HL-60/S4 treated with retinoic acid at 250 ng/mL for 4 days and 3 days (cell line): Measurements from ENCODE around the gene CNP.

Source experiments
- in situ Hi-C: fragments of 300-500 bp; cut with MboI; formaldehyde crosslinking; loops from 2 replicates; pipeline ENCODE4 v1.7.0; 2022; ENCODE audit warnings: low sequenced_read_pairs

Gene CNP

DNA sequence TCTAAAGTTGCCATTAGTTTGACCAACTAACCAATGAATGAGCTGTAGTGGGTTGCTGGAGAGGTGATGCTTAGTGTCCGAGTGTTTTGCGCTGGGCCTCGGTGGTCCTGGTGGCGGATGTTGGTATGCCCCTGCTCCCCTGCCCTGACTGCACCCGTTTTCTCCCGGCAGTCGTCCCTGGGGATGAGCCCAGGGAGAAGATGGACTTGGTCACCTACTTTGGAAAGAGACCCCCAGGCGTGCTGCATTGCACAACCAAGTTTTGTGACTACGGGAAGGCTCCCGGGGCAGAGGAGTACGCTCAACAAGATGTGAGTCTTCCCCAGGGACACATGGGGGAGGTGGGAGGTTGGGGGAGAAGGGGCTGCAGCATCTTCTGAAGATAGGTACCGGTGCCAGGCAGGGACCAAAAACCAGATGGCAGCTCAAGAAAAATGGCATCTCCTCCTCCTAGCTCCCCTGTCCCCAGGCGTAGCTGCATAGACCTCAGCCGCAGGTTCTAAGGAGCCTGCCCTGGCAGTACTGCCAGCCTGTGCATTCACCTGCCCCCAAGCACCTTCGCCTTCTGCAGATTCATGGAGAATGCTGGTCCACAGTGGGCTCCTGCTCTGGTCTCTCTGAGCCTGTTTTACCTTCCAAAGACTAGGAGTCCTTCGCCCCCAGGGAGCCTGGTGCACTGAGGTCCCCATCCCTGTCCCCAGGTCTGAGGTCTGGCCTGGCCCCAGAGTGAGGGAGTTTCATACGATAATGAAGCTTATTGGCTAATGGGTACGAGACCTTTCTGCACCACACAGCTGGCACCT is 5.3 kb downstream of the CNP start:
- in situ Hi-C loops, result no loop called here

DNA sequence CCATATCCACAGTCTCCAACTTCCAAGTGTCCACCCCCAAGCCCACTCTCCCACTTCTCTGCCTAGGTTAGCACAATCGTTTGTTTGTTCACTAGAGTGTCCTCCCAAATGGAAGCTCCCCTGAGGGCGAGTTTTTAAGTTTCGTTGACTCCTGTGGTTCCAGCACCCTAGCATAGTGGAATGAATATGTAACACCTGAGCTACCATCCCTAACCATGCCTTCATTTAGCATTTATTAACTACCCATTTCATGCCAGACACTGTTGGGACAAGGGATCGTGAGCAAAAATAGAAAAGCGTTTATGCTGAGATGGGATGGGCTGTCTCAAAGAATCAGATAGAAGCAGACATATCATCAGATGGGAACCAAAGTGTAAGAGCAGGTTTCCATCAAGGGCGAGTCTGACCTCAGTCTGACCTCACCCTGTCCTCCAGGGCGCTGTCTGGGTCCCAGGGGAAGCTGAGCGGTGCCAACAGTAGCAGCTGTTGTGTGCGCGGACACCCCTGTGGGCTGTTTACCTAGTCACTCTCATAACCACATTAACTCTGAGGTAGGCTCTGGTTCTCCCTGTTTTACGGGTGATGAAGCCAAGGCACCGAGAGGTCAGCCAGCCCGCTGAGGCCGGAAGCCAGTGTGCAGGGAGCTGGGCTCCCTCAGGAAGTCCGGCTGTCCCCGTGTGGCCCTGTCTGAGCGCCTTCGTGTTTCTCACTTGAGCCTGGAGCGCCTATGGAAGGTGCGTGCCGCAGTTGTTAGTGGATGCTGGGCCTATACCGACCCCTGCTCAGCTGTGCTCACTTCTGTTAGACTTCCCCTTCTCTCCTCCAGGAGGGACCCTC is 6.2 kb downstream of the CNP start:
- in situ Hi-C loops, result no loop called here

DNA sequence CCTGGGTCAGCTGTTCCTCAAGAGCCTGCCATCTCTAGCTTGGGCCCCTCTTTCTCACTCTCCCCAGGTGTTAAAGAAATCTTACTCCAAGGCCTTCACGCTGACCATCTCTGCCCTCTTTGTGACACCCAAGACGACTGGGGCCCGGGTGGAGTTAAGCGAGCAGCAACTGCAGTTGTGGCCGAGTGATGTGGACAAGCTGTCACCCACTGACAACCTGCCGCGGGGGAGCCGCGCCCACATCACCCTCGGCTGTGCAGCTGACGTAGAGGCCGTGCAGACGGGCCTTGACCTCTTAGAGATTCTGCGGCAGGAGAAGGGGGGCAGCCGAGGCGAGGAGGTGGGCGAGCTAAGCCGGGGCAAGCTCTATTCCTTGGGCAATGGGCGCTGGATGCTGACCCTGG is 6.8 kb downstream of the CNP start:
- in situ Hi-C loops, result no loop called here

DNA sequence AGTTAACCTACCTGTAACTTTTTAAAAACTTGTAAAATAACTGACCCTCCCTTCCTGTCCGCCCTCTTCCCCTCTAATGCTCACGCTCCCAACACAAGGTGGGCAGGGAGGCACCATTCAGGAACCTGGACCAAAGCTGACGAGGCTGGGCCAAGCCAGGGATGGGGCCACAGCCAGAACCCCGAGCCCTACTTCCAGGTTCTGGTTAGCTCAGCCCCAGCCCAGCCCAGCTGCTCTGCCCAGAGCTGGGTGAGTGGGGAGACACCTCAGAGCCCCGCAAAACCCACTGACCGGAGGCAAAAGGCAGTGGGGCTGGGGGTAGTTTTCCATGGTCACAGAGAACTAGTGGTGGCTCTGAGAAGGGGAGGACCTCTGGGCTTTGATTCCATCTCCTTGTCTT is 7.4 kb downstream of the CNP start:
- in situ Hi-C loops, result no loop called here

DNA sequence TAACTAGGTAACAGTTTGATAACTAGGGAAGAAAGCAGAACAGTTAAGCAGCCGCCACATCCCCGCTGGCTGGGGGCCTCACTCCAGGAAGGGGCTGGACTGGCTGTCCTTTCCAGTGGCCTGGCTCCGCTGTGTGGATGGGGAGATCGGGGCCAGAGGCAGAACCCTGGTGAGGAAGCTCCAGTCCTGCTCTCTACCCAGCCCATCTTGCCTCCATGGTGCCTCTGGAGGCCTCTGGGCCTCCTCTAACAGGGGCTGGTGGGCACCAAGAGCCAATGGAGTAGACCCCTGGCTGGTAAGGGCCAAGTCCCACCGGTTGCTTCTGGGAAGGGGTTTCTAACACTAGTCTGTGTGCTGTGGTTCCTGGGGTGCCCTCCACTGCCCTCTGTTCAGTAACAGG is 8.1 kb downstream of the CNP start:
- in situ Hi-C loops, result no loop called here

DNA sequence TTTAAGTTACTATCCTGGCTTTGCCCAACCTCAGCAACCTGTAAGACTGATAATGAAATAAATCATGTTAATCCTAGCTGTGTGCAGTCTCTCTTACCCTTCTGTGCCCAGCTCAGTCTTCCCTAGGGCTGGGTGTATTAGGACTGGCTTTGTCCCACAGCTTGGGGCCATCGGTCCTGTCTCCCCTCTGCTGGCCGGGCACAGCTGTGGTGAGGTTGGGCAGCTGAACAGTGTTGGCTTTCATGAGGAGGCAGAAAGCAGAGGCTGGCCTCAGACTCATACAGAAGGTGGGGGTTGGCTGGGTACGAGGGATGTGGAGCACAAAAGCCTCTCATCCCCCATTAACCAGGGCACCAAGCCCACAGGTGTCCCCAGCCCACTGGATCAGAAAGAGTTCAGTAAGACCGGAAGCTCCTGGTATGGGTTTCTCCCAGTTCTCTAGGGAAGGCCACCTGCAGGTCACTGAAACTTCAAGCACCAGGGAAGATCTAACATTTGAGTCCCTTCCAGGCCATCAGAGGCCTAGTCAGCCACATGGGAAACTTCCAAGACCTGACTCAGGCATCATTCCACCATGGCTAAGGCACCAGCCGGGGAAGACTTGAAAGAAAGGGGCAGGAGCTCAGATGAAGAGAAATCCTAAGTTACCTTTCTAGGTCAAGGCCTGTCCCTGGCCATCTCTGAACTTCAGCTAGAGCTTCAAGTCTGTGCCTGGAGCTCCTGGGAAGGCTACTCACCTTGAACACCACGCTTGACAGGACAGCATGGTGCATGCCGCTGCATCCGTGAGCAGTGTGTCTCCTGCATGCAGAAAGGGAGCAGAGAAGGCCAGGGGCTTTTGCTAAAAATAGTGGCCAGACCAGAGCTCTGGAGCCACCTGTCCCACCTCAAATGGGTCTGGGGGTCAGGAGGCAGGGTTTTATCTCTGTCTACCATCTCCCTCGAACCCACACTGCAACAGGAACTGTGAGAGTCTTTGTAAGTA is 8.8 kb downstream of the CNP start:
- in situ Hi-C loops, result no loop called here

DNA sequence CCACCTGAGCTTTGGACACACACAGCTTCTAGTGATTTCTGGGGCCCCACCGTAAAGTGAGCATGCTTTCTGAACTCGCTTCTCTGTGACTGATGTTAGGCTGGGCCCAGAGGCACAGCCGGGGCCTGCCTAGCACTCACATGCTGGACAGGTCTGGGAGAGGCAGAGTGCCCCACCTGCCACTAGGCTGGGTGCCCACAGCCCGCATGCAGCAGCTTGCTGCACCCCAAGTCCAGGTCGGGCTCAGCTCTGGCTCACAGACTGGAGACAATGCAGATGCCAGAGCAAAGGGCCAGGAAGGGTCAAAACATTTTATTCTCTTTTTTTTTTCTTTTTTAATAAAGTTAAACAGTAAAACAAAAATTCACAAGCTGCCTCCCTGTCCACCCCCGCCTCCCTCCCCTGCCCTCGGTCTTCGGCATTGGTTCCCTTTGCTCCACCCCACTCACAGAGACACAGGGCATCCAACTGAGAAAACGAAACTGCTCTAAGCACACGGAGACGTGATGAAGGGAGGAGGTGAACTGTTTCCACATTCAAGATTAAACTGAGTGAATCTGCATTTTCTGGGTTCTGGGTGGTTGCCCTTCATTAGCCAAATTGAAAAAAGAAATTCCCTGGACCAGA is 9.7 kb downstream of the CNP start:
- in situ Hi-C loops, result no loop called here

DNA sequence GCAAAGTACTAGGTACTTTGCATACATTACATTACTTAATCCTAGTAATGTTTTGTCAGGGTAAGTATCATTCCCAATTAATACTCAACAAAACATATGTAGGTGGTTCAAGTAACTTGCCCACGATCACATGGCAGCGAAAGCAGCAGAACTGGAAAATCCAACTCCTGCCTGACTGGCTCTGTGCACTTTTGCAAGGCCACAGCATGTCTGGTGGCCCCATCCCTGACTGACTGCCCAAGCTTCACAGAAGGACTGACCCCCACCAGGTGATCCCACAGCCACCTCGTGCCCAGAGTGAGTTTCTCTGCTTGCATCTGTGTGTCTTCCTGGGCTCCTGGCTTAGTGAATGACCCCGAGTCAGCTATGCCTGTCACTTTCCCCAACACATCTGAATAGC is 11.4 kb downstream of the CNP start:
- in situ Hi-C loops, result no loop called here

DNA sequence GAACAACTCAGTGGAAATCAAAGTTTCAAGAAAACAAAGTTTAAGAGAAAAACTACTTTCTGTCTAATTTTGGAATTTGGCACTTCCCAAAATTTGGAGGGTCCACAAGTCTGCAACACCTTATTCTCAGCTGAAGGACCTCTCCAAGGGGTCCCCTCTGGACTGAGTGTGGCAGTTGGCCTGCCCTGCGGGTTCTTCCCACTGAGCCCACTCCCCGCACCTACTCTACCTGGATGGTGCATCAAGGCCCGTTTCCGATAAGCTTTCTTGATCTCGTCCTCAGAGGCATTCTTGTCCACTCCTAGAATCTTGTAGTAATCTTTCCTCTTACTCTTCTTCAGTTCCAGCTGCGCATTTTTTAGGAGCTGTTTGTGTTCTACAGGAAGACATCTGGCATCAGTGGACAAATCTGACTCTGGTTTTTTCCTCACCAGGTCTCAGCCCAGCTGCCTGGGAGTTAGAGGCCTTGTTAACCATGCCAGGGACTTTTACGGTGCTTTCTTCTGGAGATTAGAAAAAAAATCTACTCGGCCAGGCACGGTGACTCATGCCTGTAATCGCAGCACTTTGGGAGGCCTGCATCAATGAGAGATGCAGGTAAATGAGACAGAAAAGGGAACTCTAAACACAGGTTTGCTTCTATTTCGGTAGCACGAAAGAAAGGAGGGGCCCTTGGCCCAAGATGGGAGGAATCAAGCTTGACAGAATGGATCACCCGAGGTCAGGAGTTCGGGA is 15.6 kb downstream of the CNP start:
- in situ Hi-C loops, result no loop called here

DNA sequence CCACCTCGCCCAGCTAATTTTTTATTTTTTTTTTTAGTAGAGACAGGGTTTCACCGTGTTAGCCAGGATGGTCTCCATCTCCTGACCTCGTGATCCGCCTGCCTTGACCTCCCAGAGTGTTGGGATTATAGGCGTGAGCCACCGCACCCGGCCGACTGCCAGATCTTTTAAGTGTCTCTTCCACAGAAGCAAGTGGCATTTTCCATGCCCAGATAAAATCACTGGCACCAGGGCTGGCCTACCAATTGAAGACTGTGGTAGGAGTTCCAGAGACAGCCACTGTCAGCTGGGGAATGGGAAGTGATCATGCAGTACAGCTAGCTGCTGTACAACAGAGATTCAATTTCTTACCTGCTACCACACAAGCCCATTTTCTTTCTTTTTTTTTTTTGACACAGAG is 17.9 kb downstream of the CNP start:
- in situ Hi-C loops, result no loop called here

DNA sequence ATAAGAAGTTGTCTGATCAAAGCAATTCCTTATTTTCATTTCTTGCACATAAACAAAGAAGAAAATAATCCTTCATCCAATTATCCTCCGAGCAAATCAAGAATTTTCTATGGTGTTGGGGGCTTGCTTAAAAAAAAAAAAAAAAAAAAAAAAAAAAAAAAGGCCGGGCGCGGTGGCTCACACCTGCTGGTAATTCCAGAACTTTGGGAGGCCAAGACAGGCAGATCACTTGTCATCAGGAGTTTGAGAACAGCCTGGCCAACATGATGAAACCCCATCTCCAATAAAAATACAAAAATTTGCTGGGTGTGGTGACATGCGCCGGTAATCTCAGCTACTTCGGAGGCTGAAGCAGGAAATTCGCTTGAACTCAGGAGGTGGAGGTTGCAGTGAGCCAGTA is 19.3 kb downstream of the CNP start:
- in situ Hi-C loops, result no loop called here

DNA sequence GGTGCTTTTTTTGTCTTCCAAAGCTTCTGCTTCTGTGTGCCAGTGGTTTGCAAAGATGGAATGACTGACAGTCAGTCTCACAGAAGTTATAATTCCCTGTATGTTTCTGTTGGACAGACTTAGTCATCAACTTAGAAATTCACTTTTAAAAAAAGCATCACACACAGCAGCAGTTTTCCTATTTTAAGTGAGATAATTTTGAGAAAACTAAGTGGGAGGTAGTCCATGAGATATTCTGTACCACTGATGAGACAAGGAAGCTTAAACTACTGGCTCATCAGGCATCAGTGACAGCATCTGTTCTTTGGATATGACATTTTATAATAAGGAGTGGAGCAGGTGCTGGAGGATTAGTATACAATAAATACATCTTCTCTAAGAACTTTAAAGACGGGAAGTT is 20.0 kb downstream of the CNP start:
- in situ Hi-C loops, result no loop called here

DNA sequence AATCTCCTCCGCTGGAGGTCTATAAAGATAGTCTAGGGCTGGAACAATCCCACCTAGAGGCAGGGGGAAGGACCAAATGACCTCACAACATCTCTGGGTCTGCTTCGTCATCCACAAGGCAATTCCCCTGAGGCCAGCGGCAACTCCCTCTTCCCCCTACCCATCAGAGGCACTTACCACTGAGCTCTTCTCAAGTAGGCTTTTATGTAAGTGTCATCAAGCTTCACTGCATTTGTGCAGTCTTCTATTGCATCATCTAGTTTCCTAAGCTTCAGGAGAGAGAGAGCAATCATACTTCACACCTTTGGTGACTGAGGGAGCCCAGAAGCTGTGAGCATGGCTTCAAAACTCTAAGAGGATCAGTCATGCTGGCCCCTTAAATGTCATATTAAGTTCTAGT is 21.0 kb downstream of the CNP start:
- in situ Hi-C loops, result no loop called here

DNA sequence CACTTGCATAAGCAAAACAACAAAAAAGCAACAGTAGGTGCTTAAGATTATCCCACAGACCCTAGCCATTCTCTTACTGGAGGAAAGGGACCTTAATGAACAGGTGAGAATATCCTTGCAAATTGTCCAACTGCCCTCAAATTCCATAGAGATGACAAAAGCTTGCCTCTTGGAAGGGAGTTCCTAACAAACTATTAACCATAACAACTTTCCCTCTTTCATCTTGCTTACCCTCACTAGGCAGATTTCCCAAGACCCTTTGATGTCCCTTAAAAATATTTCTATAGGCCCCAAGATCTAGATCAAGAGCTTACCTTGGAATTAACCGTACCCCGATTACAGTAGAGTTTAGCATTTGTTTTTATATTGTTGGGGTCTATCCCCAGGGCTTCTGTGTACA is 21.8 kb downstream of the CNP start:
- in situ Hi-C loops, result no loop called here

DNA sequence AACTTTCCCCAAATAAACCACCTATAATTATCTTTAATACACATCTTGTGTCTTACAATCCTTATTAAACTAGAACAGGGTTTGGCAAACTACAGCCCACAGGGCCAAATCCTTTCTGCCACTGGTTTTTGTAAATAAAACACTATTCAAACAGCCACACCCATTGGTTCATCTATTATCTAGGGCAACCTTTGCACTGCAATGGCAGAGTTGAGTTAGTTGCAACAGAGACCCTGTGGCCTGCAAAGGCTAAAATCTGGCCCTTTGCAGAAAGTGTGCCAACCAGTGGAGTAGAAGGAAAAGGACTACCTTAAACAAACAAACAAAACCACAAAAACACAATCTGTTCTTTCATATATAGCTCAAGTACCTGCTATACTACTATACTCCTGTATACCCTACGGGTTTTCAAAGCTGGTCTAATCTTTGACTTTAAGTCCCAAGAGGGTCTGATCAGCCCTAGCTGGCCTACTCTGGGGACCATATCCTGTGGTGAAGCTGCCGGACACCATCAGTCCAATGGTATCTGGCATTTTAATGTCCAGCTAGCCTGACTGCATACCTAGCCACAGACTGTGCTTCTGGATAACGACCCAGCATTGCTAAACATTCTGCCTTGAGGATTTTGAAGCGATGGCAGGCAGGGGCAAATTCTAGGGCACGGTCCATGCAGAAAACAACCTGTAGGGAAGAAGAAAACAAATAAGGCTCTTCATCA is 23.3 kb downstream of the CNP start:
- in situ Hi-C loops, result no loop called here

DNA sequence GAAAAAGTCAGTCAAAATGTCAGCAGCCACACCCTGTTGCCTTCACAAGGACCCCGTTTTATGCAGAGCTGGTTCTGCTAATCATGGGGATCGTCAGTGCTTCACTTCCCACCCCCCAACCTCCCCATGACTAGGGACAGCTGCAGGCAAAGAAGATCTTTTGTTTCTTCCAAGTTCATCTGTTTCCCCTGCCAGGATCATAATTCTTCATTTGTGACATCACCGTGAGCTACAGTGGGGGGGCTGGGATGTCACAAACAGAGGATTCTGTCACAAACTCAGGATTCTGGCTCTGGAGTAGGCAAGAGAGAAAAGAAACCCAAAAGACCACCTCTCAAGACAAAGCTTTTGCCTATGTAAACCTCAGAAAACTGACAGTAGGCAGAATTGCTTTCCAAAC is 26.0 kb downstream of the CNP start:
- in situ Hi-C loops, result no loop called here

DNA sequence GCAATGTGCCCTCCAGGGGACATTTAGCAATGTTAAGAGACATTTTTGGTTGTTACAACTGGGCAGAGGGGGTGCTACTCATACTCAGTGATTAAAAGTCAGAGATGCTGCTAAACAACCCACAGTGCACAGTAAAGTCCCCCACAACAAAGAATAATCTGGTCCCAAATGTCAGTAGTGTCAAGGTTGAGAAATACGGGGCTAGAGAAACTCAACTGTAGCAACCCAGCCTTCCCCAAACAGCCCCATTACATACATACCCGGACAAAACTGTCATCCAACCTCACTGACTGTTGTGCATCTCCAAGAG is 30.2 kb downstream of the CNP start:
- in situ Hi-C loops, result no loop called here

DNA sequence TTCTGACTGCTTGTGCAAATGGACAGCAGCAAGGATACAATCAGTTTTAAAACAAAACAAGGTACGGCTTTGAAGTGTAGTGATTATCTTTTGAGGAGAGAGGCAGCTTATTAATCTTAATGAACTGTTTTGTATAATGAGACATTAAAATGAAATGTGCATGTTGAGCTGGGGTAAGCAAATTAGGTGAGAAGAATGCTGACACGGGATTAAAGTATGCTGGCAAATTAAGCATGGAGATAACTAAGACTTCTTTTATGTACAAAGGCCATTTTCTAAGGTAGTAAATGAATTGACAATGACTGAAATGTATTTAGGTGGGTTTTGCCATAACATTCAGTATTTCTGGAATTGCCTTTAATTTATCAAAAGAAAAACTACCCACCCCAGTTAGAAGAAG is 31.9 kb downstream of the CNP start:
- in situ Hi-C loops, result no loop called here

DNA sequence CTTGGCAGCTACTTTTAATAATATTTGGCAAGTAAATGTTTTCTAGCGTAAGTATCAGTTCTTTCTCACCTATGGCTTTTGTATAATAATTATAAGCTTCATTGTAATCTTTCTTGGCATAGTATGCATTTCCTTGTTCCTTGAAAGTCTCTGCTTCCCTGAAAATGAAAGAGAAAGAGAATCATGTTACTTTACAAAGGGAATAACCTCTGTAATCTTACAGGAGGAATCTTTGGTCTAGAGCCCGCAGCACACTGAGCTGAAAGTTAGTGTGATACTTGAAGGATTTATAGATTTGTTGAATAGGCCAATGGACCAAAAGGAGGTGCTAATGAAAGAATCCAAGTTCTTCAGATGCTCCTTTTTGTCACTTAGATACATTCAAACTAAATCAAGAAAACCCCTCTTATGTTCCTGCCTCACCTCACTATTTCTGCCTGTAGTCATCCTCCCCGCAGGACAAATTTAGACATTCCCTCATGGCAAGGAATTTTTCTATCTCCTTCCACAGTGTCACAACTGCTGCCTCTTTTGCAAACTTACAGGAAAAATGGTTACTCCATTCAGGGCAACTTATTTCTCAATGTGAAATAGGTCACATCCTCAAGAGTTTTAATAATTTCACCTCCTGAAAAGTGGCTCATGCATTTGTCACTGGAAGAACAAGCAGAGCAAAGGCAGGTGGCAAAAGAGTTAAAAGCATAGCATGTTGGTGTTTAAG is 34.0 kb downstream of the CNP start:
- in situ Hi-C loops, result no loop called here
